Cerebellar nuclear complex (tissue), 1 donor: ENCODE measurements around the gene SEH1L.
"Not testable (repeated sequence)": the region's sequence is repeated elsewhere in the genome, so short reads cannot be mapped to it uniquely, and the experiment has no call there.

Experiments
- DNase-seq, 2 experiments: peaks; one replicate each; lab custom pipeline; 2025; lab: John Stamatoyannopoulos, UW

The SEH1L gene

DNA sequence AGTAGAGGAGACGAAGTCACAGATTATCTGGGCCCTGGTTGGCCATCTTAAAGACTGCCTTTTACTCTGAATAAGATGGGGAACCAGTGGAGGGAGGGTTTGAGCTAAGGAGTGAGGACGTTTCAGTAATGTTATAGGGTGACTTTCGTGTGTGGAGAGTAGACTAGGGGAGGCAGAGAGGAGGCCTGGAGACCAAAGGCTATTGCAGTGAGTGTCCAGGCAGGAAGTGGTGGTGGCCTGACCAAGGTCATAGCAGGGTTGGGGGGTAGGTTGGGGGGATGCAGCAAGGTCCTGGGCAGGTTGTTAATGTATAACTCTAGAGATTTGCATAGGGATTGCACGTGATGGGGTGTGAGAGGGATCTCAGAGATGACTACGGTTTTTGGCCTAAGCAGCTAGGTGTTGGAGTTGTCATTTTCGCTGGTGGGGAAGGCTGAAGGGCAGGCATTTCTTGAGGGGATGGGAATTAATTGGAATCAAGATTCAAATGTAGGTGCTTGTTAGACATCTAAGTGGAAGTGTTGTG is 48.2 kb downstream of the SEH1L start:
- DNase-seq, result no peak

GRCh38 chr18:12996661-12997292 is 49.0 kb downstream of the SEH1L start:
- no peak for DNase-seq

GRCh38 chr18:12997330-12997729 is 49.5 kb downstream of the SEH1L start:
- DNase-seq, result not testable (repeated sequence)

GRCh38 chr18:12998332-12999060 is 50.7 kb downstream of the SEH1L start:
- DNase-seq, result no peak

DNA sequence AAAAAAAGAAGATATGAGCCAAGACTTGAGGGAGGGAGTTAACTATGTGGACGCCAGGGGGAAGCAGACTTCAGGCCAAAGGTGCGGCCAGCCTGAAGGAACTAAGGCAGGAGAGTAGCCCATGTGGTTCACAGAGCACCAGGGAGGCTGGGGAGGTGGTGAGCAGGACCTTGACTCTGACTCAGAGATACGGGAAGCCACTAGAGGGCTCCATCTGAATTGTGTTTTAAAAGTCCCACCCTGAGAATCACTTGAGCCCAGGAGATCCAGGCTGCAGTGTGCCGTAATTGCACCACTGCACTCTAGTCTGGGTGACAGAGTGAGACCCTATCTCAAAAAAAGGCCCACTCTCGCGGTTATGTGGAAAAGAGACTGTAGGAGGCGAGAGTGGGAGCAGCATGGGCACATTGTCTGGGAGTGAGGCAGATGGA is 55.7 kb downstream of the SEH1L start:
- DNase-seq, result no peak

- no peak for DNase-seq
Observed at GRCh38 chr18:13004396-13004795, 56.6 kb downstream of the SEH1L start.

DNA sequence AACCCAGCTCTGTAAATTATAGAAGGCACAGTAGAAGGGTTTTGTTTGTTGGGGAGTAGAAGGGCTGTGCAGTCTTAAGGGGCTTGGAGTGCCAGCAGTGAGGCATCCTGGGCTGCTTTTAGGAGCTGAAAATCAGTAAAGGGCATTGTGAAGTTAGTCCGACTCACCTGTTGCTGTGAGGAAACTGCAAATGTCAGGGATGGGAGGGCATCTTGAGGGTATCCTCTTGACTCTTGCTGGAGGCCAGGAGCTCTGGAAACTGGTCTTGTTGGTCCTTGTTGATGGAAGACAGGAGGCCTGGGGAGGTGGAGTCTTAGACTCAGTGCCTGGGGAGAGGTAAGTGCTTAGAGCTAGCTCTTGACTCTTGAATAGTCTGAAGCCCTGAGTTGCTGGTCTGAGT is 57.5 kb downstream of the SEH1L start:
- no peak for DNase-seq

DNA sequence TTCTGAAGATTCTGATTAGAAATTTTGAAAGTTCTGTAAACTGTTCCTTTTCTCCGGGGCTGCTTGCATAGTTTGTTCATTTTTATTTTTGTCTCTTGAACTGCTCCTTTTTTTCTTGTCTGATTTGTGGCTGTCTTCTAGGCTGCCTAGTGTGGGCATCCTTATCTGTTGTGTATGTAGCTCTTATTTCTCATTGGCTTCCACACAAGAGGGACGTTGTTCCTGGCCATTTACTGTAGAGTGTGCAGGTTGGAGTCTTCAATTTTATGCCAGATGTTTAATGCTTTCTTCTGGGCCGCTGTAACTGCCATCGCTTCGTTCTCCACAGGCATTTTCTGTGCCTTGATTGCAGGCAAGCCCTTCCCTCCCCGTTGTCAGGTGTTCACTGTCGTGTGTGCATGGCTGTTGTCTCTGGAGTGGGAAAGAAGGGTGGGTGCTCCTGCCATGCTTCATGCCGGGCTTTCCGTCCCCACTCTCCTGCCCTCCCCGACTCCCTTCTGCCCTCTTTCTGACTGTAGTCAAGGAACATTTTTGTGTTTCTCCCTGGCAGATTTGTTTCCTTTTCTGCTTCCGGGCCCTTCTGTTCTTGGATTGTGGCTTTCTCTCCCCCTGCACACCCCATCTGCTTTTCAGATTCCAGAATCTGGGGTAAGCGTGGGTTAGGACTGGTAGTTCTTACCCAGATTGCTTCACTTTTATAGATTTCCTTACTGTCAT is 58.9 kb downstream of the SEH1L start:
- no peak for DNase-seq

DNA sequence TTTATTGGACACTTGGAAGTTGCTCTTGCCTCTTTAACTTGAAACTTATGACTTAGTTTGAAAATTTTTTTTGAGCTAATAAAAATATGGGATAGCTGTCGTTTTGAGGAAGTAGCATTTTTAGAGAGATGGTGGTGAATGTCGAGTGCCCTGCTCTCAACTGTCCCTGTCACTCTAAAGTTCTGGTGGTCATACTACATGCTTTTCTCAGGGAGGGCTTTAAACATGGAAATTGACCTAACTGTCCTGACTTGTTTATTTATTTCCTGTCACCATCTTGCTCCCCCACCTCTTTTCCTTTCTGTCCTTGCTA is 59.4 kb downstream of the SEH1L start:
- DNase-seq, result no peak

DNA sequence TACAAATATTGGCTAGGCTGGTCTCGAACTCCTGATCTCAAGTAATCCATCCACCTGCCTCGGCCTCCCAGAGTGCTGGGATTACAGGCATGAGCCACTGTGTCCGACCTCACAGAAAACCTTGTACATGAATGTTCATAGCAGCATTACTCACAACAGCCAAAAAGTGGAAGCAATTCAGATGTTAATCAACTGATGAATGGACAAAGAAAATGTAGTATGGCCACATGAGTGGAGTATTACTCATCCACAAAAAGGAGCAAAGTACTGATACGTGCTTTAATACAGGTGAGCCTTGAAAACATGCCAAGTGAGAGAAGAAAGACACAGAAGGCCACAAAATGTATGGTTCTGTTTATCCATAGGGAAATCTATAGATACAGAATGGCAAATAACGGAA is 63.9 kb downstream of the SEH1L start:
- no peak for DNase-seq

GRCh38 chr18:13014232-13014631 is 66.4 kb downstream of the SEH1L start:
- no peak for DNase-seq

- no peak for DNase-seq
Observed at GRCh38 chr18:13014818-13015217, 67.0 kb downstream of the SEH1L start.

DNA sequence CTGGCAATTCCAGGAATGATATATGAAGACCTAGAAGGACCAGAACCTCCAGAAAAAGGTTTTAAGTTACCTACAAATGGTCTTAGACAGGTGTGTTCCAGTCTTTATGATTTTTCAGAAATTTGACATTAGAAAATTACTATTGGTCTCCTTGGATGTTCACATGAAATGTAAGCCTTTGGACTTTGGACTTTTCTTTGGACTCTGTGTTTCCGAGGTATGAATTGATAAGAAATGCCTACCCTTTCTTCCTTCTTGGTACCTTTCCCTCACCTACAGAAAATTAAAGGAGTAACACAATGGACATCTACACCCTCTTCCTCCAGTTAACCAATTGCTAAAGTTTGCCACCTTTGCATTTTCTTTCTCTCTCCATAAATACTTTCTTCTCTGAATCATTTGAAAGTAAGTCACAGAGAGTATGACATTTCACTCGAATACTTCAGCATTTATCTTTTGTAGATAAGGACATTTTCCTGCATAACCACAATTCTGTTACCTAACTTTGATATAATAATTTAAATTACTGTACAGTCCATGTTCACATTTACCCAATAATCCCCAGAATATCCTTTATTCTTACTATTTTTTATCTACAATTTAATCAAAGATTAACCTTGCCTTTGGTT is 69.5 kb downstream of the SEH1L start:
- DNase-seq, result no peak

DNA sequence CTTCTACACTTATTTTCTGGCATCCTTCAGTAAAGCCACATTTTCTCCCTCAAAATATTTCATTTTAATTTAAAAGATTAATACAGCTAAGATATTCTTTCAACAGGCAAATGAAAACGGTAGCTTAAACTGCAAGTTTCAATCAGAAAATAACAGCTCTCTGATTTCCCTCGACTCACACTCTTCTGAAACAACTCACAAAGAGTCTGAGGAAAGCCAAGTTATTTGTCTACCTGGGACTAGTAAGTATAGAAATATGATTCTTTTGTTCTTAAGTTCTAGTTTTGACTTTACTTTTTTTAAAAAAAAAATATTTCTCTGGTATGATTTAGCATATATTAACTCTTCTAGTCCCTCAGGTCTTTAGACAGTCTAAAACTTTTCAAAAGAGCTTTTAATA is 70.6 kb downstream of the SEH1L start:
- DNase-seq, result no peak

- no peak for DNase-seq
Observed at GRCh38 chr18:13019301-13019700, 71.5 kb downstream of the SEH1L start.

GRCh38 chr18:13022644-13023043 is 74.8 kb downstream of the SEH1L start:
- DNase-seq, result no peak

- no peak for DNase-seq
Observed at GRCh38 chr18:13025233-13025632, 77.4 kb downstream of the SEH1L start.

GRCh38 chr18:13026583-13027270 is 78.9 kb downstream of the SEH1L start:
- DNase-seq, result no peak

DNA sequence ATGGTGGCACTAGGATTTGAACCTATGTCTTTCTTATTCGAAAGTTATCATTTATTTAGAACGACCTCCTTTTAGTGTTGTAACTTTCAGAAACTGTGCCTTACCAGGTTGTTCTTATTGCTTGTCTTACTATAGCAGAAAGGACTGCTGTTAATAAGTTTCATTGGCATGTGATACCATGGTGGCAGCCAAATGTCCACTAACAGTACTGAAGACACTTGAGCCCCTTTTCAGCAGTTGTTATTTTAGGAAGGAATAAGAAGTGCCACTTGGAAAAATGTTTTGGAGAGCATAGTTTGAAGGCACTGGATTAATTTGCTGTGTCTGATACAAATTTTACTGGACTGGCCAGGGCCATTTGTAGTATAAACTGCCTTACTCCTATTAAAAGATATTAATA is 81.1 kb downstream of the SEH1L start:
- DNase-seq, result no peak

DNA sequence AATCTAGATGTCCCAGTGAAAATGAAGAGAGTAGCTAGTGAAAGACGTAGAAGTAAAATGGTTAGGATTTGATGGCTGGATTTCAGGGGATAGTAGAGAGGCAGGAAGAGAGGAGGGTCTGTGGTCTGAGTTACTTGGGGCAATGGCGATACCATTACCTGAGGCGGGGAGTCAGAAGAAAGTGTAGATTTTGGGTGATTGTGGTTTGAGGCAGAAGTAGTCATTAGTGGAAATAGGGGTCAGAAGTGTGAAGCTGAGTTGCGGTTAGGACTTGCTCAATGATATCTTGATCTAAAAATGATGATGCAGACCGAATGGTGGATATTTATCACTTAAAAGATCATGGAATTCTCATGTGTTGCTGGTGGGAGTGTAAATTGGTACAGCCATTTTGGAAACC is 84.4 kb downstream of the SEH1L start:
- DNase-seq, result no peak

GRCh38 chr18:13035249-13035914 is 87.6 kb downstream of the SEH1L start:
- no peak for DNase-seq
